Measurements from ENCODE around the gene TOP2A. TPM values are rescaled to one million over a fixed set of nuclear protein-coding genes. Genes with fewer than 3 reads are reported as not detected.
"Not testable (repeated sequence)": the region's sequence is repeated elsewhere in the genome, so short reads cannot be mapped to it uniquely, and the experiment has no call there.

Gene TOP2A
- total RNA-seq, 4 donors from 2014 or later = 0.26 to 1.6 (median 1.0) TPM

- in situ Hi-C loops (cut with MboI; ENCODE audit: low sequenced_read_pairs in 4 of 4) (loop anchor here in 1 of 4 donors (25.0 kb wide), 1 partner anchor 161 kb away; the partner anchor contains the start of gene WIPF2), intact Hi-C loops (cut with DNase I; ENCODE audit: low total_unique reads) (no loop called here)
- Histone ChIP-seq H3K36me3 (no peaks in the 10 kb centered on the region), H3K27me3 (no peaks in the 10 kb centered on the region), H3K9me3 (no peaks in the 10 kb centered on the region), H3K27ac (no peak overlapping the region), H3K4me1 (no peaks in the 10 kb centered on the region), H3K4me3 (no peak overlapping the region)
- DNase-seq (no peak), ATAC-seq (no peak)
- no peak for TF ChIP-seq POLR2A (IDR thresholded peaks at IDR 0.05)
- TF ChIP-seq, protein P1, sequence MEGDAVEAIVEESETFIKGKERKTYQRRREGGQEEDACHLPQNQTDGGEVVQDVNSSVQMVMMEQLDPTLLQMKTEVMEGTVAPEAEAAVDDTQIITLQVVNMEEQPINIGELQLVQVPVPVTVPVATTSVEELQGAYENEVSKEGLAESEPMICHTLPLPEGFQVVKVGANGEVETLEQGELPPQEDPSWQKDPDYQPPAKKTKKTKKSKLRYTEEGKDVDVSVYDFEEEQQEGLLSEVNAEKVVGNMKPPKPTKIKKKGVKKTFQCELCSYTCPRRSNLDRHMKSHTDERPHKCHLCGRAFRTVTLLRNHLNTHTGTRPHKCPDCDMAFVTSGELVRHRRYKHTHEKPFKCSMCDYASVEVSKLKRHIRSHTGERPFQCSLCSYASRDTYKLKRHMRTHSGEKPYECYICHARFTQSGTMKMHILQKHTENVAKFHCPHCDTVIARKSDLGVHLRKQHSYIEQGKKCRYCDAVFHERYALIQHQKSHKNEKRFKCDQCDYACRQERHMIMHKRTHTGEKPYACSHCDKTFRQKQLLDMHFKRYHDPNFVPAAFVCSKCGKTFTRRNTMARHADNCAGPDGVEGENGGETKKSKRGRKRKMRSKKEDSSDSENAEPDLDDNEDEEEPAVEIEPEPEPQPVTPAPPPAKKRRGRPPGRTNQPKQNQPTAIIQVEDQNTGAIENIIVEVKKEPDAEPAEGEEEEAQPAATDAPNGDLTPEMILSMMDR (IDR thresholded peaks at IDR 0.05 in 4 of 5, conservative IDR thresholded peaks at IDR 0.05 in 1 of 5) = no peak
Measured at GRCh38 chr17:40373324-40373723, 44.4 kb downstream of the TOP2A start.

DNA sequence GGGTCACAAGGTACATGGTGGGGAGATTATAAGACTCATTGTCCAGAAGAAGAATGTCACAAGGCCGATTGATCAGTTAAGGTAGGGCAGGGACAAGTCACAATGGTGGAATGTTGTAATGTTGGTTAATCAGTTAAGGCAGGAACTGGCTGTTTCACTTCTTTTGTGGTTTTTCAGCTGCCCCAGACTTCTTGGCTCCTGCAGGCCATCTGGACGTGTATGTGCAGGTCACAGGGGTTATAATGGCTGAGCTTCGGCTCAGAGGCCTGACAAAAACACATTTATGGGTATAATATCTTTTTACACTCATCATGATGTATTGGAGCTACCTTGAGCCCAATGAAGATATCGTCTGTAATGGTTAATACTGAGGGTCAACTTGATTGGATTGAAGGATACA is 45.1 kb downstream of the TOP2A start:
- H3K4me1 ChIP-seq; intact Hi-C loops (cut with DNase I; ENCODE audit: low total_unique reads); H3K27me3 ChIP-seq; H3K4me3 ChIP-seq; H3K9me3 ChIP-seq; H3K27ac ChIP-seq; DNase-seq; H3K36me3 ChIP-seq; ATAC-seq: not testable (repeated sequence)
- in situ Hi-C loops (cut with MboI; ENCODE audit: low sequenced_read_pairs in 4 of 4) = loop anchor here in 1 of 4 donors (25.0 kb wide), 1 partner anchor 160 kb away; the partner anchor contains the start of gene WIPF2

DNA sequence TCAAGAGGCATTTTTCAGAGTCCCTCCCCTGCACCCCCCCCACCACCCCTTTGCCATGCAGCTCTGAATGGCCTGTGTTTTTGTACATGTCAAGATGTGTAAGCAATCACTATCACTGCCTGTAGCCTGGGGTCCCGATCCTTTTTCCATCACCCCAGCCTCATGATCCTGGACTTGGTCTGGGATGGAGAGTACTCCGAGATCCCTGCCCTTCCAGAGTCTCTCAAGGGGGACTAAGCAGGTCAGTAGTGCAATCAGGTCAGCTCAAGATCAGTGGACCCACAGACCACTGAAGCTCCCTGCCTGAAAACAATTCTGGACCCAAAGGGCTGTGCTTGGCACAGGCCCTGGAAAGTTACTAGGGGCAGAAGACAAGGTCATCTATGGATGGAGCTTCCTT is 45.7 kb downstream of the TOP2A start:
- H3K4me3 ChIP-seq = no peak overlapping the region
- in situ Hi-C loops (cut with MboI; ENCODE audit: low sequenced_read_pairs in 4 of 4) = loop anchor here in 1 of 4 donors (25.0 kb wide), 1 partner anchor 160 kb away; the partner anchor contains the start of gene WIPF2
- no peaks in the 10 kb centered on the region for H3K27me3 ChIP-seq
- no peaks in the 10 kb centered on the region for H3K9me3 ChIP-seq
- TF ChIP-seq POLR2A (IDR thresholded peaks at IDR 0.05) = no peak
- TF ChIP-seq, protein P1 (IDR thresholded peaks at IDR 0.05 in 4 of 5, conservative IDR thresholded peaks at IDR 0.05 in 1 of 5) = no peak
- ATAC-seq = no peak
- DNase-seq = no peak
- intact Hi-C loops (cut with DNase I; ENCODE audit: low total_unique reads) = no loop called here
- H3K4me1 ChIP-seq = no peaks in the 10 kb centered on the region
- H3K27ac ChIP-seq = no peak overlapping the region
- H3K36me3 ChIP-seq = no peaks in the 10 kb centered on the region

- no peaks in the 10 kb centered on the region for H3K36me3 ChIP-seq
- no peak overlapping the region for H3K27ac ChIP-seq
- DNase-seq (no peak), ATAC-seq (no peak)
- intact Hi-C loops (cut with DNase I; ENCODE audit: low total_unique reads) = no loop called here
- no peak overlapping the region for H3K4me3 ChIP-seq
- no peaks in the 10 kb centered on the region for H3K27me3 ChIP-seq
- no peaks in the 10 kb centered on the region for H3K4me1 ChIP-seq
- TF ChIP-seq, protein P1 (IDR thresholded peaks at IDR 0.05 in 4 of 5, conservative IDR thresholded peaks at IDR 0.05 in 1 of 5) = no peak
- TF ChIP-seq POLR2A (IDR thresholded peaks at IDR 0.05) = no peak
- in situ Hi-C loops (cut with MboI; ENCODE audit: low sequenced_read_pairs in 4 of 4) = loop anchor here in 1 of 4 donors (25.0 kb wide), 1 partner anchor 159 kb away; the partner anchor contains the start of gene WIPF2
- H3K9me3 ChIP-seq = no peaks in the 10 kb centered on the region
Measured at GRCh38 chr17:40371261-40371929, 46.3 kb downstream of the TOP2A start.

- Histone ChIP-seq H3K9me3 (no peaks in the 10 kb centered on the region), H3K36me3 (no peaks in the 10 kb centered on the region), H3K4me1 (no peaks in the 10 kb centered on the region), H3K27ac (no peak overlapping the region), H3K4me3 (no peak overlapping the region), H3K27me3 (no peaks in the 10 kb centered on the region)
- no peak for ATAC-seq
- DNase-seq = no peak
- TF ChIP-seq, protein P1 (IDR thresholded peaks at IDR 0.05 in 4 of 5, conservative IDR thresholded peaks at IDR 0.05 in 1 of 5) = no peak
- no peak for TF ChIP-seq POLR2A (IDR thresholded peaks at IDR 0.05)
- in situ Hi-C loops (cut with MboI; ENCODE audit: low sequenced_read_pairs in 4 of 4) = loop anchor here in 1 of 4 donors (25.0 kb wide), 1 partner anchor 158 kb away; the partner anchor contains the start of gene WIPF2
- intact Hi-C loops (cut with DNase I; ENCODE audit: low total_unique reads) = no loop called here
Measured at GRCh38 chr17:40369923-40370322, 47.8 kb downstream of the TOP2A start.

GRCh38 chr17:40367728-40368127 is 50.0 kb downstream of the TOP2A start:
- ATAC-seq; H3K27ac ChIP-seq; H3K36me3 ChIP-seq; H3K9me3 ChIP-seq; DNase-seq; H3K4me3 ChIP-seq; intact Hi-C loops (cut with DNase I; ENCODE audit: low total_unique reads); H3K4me1 ChIP-seq; H3K27me3 ChIP-seq: not testable (repeated sequence)
- in situ Hi-C loops (cut with MboI; ENCODE audit: low sequenced_read_pairs in 4 of 4) = loop anchor here in 1 of 4 donors (25.0 kb wide), 1 partner anchor 155 kb away; the partner anchor contains the start of gene WIPF2
